Hematopoietic multipotent progenitor cell (in vitro differentiated cells): Measurements from ENCODE around the gene DLEC1. TPM values are rescaled to one million over a fixed set of nuclear protein-coding genes. Genes with fewer than 3 reads are reported as not detected.

Experiments
- DNase-seq, 3 donors: peaks; one replicate each; pipeline ENCODE4 v3.0.0-alpha.2; 2011 to 2015; ENCODE audit warnings: low read depth in 2 of 3, low spot score in 2 of 3
- total RNA-seq: library from RNA; depleted of rRNA; stranded (reverse); fragments of >200 nt; gene quantifications from one replicate; pipeline ENCODE4 v1.2.3, GENCODE V29; 2012

DLEC1 gene
- total RNA-seq, 1 donor, result 0.54 TPM

GRCh38 chr3:38119248-38119544 is 80.2 kb downstream of the DLEC1 start:
- no peak for DNase-seq

GRCh38 chr3:38119821-38120692 is 81.0 kb downstream of the DLEC1 start:
- DNase-seq, result no peak

GRCh38 chr3:38120693-38121450 is 81.9 kb downstream of the DLEC1 start:
- DNase-seq, result no peak

GRCh38 chr3:38121451-38121831 is 82.4 kb downstream of the DLEC1 start:
- no peak for DNase-seq

- no peak for DNase-seq
Observed at GRCh38 chr3:38121832-38122461, 82.9 kb downstream of the DLEC1 start.

- no peak for DNase-seq
Observed at GRCh38 chr3:38122712-38123290, 83.8 kb downstream of the DLEC1 start.

- DNase-seq, result no peak
Observed at GRCh38 chr3:38124324-38125122, 85.5 kb downstream of the DLEC1 start.

- no peak for DNase-seq
Observed at GRCh38 chr3:38125305-38126120, 86.5 kb downstream of the DLEC1 start.

- no peak for DNase-seq
Observed at GRCh38 chr3:38126121-38126892, 87.3 kb downstream of the DLEC1 start.

- no peak for DNase-seq
Observed at GRCh38 chr3:38127611-38128302, 88.7 kb downstream of the DLEC1 start.

- no peak for DNase-seq
Observed at GRCh38 chr3:38128303-38128655, 89.3 kb downstream of the DLEC1 start.

GRCh38 chr3:38129058-38129457 is 90.0 kb downstream of the DLEC1 start:
- no peak for DNase-seq

GRCh38 chr3:38130631-38131065 is 91.6 kb downstream of the DLEC1 start:
- DNase-seq, result no peak

- DNase-seq, result peak in 1 of 3 donors; percentile 42
Observed at GRCh38 chr3:38131621-38132369, 92.8 kb downstream of the DLEC1 start.

- no peak for DNase-seq
Observed at GRCh38 chr3:38133209-38133556, 94.2 kb downstream of the DLEC1 start.

GRCh38 chr3:38133557-38134405 is 94.8 kb downstream of the DLEC1 start:
- DNase-seq, result no peak
